NCI-H2029 treated with DMSO at 0.1 percent for 48 hours (cell line): ENCODE measurements around the gene CXCL10.
A peak's percentile ranks its signal among the peaks of the same experiment; 100 is the strongest.
"Not testable (repeated sequence)": the region's sequence is repeated elsewhere in the genome, so short reads cannot be mapped to it uniquely, and the experiment has no call there.

Source experiments
- DNase-seq: peaks from one replicate; lab custom pipeline; 2025; lab: John Stamatoyannopoulos, UW

The CXCL10 gene

GRCh38 chr4:76023389-76023788 lies at the start of gene CXCL10:
CXCL10 (minus strand) TSS chr4:76023497; CDS start chr4:76023431, 66 bp downstream.
- no peak for DNase-seq

DNA sequence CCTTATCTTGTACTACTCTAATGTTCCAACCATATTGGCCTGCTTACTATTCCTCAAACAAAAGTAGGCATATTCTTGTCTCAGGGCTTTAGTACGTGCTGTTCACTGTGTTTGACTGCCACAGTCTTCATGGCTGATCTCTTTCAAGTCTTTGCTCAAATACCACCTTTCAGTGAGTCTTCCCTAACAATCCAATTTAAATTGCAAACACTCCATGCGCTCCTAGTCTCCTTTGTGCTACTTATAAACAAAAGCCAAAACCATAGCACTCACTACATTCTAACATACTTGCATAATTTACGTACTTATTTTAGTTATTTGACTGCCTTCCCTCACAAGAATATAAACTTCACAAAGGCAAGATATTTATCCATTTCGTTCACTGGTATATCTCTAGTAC lies 49.5 kb upstream of the CXCL10 start:
- DNase-seq = no peak

- DNase-seq = peak; percentile 51
Measured at GRCh38 chr4:76067652-76068286, 44.5 kb upstream of the CXCL10 start.

DNA sequence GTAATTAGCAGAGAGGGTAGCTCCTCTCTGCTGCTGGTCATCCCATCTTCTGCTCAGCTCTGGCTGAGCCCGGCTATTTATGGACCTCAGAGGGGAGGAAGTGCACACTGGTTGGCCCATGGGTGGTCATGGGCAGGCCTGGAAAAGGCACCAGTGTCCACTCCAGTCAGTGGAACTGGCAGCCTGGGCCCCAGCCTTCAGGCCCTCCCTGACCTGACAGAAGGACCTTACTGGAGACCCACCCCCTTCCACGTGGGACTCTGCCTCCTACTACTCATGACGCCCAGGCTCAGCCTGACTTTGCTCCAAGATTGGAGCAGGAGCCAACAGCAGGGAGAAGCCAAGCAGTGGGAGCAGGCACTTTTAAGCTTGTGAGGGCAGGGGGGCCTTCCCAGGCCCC lies 43.2 kb upstream of the CXCL10 start:
- no peak for DNase-seq

- DNase-seq = no peak
Measured at GRCh38 chr4:76061982-76062381, 38.7 kb upstream of the CXCL10 start.

GRCh38 chr4:76061421-76061820 lies 38.1 kb upstream of the CXCL10 start:
- no peak for DNase-seq

DNA sequence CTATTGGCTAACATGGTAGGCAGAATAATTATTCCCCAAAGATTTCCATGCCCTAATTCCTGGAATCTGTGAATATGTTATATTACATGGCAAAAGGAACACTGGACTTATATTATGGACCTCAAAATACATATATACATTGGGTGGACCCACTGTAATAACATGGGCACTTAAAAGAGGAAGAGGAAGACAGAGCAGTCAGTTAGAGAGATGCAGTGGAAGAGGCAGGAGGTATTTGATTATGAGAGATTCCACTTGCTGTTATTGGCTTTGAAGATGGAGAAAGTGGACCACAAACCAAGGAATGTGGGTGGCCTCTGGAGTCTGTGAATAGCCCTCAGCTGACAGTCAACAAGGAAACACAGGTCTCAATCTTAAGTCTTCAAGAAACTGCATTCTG lies 37.2 kb upstream of the CXCL10 start:
- no peak for DNase-seq

DNA sequence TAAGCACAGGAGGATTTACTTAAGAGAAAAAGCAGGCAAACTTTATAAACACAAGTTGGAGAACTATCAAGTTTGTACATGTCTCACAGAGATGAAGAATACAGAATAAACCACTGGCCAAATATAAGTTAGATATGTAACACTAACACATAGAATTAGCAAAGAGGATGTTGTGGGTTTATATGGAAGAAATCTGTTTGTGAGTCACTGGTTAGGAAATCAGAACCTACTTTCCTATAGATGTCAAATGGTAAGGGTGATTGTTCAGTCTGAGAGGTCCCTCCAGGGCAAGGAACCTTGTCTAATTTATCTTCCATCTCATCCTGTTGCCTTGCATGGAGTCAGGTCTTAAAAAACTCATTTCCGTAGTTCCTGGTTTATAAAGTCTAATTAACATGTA lies 36.5 kb upstream of the CXCL10 start:
- no peak for DNase-seq

- DNase-seq = no peak
Measured at GRCh38 chr4:76058888-76059426, 35.7 kb upstream of the CXCL10 start.

GRCh38 chr4:76058302-76058701 lies 35.0 kb upstream of the CXCL10 start:
- no peak for DNase-seq

GRCh38 chr4:76055421-76055820 lies 32.1 kb upstream of the CXCL10 start:
- no peak for DNase-seq

DNA sequence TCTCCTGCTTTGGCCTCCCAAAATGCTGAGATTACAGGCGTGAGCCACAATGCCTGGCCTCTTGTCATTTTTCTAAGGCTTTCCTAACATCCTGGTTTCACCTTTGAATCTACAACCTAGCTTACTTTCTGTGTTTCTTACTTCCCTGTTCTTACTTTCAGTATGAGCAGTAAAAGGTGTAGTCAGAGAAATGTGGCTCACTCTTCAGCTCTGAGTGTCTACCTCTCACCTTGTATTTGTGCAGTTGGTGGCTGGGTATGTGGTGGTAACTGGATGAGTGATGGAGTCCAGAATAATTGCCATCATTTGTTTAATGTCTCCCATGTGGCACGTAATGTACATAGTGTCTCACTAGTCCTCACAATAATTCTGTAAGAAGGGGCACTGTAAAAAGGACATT lies 31.7 kb upstream of the CXCL10 start:
- no peak for DNase-seq

DNA sequence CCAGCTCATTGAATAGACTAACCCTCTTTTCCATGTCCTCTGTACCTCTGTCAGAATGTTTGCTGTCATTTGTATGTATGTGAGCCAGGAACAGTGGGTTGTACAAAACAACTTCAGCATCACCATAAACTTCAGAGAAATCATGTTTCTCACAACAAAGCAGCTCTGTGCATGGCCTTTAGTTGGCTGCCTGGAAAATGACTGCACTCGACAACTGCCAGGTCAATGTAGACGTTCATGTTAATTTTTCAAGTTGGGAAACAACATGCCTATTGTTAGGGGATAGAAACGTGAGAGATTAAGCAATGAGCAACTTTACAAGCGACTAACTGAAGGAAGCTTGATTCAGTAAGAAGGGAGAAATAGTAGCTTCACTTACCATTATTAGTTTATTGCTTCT lies 30.4 kb upstream of the CXCL10 start:
- no peak for DNase-seq

GRCh38 chr4:76050560-76051050 lies 27.3 kb upstream of the CXCL10 start:
- not testable (repeated sequence) for DNase-seq

DNA sequence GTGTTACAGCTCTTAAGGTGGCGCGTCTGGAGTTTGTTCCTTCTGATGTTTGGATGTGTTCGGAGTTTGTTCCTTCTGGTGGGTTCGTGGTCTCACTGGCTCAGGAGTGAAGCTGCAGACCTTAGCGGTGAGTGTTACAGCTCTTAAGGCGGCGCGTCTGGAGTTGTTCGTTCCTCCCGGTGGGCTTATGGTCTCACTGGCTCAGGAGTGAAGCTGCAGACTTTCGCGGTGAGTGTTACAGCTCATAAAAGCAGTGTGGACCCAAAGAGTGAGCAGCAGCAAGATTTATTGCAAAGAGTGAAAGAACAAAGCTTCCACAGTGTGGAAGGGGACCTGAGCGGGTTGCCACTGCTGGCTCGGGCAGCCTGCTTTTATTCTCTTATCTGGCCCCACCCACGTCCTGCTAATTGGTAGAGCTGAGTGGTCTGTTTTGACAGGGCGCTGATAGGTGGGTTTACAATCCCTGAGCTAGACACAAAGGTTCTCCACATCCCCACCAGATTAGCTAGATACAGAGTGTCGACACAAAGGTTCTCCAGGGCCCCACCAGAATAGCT lies 26.6 kb upstream of the CXCL10 start:
- DNase-seq = not testable (repeated sequence)

GRCh38 chr4:76044686-76045085 lies 21.4 kb upstream of the CXCL10 start:
- DNase-seq = not testable (repeated sequence)

- DNase-seq = not testable (repeated sequence)
Measured at GRCh38 chr4:76043306-76043705, 20.0 kb upstream of the CXCL10 start.

GRCh38 chr4:76042241-76042998 lies 19.1 kb upstream of the CXCL10 start:
- DNase-seq = not testable (repeated sequence)

DNA sequence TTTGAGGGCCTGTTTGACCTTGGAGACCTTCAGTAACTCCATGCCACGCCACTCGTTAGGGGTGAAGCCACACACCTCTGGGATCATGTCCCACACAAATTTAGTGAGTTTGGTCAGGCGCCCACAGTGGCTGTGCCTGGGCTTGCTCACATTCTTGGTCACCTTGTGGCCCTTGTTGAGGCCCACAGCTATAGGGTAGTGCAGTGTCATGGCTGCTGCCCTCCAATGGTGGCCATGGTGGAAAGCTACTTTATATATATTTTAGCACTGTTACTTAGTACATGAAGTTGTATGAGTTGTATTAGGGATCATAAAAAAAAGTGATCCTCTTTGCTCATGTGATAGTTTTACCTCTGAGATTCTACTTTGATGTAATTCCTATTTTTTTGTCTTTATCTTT lies 13.6 kb upstream of the CXCL10 start:
- no peak for DNase-seq

- DNase-seq = no peak
Measured at GRCh38 chr4:76035799-76036380, 12.6 kb upstream of the CXCL10 start, which contains the start of gene CXCL11. CXCL11 (minus strand) TSS chr4:76036070; CDS start chr4:76035987, 83 bp downstream.

GRCh38 chr4:76035141-76035540 lies 11.8 kb upstream of the CXCL10 start:
- no peak for DNase-seq

GRCh38 chr4:76029300-76029699 lies 6.0 kb upstream of the CXCL10 start:
- DNase-seq = no peak
